ENCODE measurements around the gene HECTD1. TPM values are rescaled to one million over a fixed set of nuclear protein-coding genes. Genes with fewer than 3 reads are reported as not detected.
"Not testable (repeated sequence)": the region's sequence is repeated elsewhere in the genome, so short reads cannot be mapped to it uniquely, and the experiment has no call there.

The HECTD1 gene
- total and polyA plus RNA-seq, 2 experiments from 2014 or later: 49.4 to 180 TPM

DNA sequence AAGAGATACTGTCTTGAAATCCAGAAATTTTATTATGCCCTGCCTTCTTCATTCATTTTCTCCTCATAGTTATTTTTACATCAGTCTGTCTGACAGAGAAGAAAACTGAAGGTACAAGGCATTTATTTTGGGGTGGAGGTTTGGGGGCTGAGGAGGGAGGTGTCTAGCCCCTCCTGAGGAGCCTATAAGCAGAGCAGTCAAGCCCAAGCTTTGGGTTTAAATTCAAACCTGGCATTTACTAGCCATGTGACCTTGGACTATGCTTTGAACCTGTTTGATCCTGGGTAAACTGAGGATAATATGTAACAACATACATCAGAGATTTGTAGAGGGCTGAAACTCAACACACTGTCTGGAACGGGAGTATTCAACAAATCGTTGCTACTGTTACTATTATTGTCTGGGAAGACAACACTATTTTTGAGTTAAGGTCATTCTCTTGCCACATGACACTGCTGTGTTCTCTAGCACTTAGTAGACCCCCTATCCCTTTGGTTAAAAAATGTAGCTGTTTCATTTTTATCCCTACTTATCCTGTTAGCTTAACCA, 115.4 kb downstream of the HECTD1 start:
- no peaks in the 10 kb centered on the region for H3K36me3 ChIP-seq
- DNase-seq (ENCODE audit: low read depth in 1 of 2, low spot score in 1 of 2): no peak
- H3K27ac ChIP-seq: no peak overlapping the region
- H3K27me3 ChIP-seq: no peaks in the 10 kb centered on the region
- no peaks in the 10 kb centered on the region for H3K4me1 ChIP-seq (ENCODE audit: low read depth)
- no peaks in the 10 kb centered on the region for H3K9me3 ChIP-seq (ENCODE audit: low read depth)
- H3K4me3 ChIP-seq: no peak overlapping the region
- TF ChIP-seq, protein P1, sequence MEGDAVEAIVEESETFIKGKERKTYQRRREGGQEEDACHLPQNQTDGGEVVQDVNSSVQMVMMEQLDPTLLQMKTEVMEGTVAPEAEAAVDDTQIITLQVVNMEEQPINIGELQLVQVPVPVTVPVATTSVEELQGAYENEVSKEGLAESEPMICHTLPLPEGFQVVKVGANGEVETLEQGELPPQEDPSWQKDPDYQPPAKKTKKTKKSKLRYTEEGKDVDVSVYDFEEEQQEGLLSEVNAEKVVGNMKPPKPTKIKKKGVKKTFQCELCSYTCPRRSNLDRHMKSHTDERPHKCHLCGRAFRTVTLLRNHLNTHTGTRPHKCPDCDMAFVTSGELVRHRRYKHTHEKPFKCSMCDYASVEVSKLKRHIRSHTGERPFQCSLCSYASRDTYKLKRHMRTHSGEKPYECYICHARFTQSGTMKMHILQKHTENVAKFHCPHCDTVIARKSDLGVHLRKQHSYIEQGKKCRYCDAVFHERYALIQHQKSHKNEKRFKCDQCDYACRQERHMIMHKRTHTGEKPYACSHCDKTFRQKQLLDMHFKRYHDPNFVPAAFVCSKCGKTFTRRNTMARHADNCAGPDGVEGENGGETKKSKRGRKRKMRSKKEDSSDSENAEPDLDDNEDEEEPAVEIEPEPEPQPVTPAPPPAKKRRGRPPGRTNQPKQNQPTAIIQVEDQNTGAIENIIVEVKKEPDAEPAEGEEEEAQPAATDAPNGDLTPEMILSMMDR (IDR thresholded peaks at IDR 0.05; ENCODE audit: low read depth, low read length): no peak

DNA sequence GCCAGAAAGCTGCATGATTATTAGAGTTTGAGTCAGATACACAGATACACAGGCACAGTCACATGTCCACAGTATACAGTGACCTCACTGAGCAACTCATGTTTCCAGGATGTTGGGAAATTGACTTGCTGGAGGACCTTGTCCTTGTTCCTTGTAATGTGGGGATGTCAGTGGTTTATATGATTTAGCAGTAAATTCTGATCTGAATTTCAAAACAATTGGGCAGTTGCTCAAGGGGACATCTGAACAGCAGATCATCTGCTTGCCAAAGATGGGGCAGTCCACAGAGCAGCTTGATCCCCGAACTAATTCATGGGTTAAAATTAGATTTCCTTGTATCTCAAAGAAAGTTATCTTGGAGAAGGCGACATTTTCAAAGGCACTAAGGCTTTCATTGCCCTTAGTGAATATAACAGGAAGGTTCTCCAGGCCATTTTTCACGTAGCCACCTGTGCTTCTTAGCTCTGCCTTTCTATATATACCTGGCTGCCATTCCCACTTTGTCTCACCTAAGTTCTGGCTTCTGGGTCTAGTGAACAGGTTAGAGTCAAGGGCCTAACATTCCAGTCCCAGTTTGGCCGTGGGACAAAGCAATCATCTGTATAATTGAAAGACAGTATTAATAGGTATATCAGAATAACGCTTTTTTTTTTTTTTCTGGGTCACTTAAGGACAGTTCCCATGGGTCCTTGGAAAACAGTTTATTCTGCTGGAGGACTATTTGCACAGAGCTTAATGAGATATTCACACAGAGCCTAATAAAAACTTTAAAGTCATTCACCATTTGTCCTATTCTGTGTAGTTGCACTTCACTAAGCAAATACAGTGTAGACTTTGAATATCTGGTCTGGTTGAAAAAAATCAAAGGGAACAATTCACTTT, 116.5 kb downstream of the HECTD1 start:
- H3K27ac ChIP-seq: no peak overlapping the region

DNA sequence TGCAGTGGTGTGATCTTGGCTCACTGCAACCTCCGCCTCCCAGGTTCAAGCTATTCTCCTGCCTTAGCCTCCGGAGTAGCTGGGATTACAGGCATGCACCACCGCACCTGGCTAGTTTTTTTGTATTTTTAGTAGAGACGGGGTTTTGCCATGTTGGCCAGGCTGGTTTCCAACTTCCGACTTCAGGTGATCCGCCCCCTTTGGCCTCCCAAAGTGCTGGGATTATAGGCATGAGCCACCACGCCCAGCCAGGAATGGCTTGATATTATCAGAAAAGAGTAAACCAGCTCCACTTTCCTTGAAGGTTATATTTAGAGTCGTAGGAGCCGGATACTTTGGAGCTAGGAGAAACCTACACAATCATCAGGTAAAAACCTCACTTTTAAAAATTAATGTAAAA, 121.1 kb downstream of the HECTD1 start:
- H3K27ac ChIP-seq; H3K4me3 ChIP-seq; H3K4me1 ChIP-seq (ENCODE audit: low read depth); H3K36me3 ChIP-seq; DNase-seq (ENCODE audit: low read depth in 1 of 2, low spot score in 1 of 2); H3K9me3 ChIP-seq (ENCODE audit: low read depth); H3K27me3 ChIP-seq: not testable (repeated sequence)

More for the DNA sequence above, 116.5 kb downstream of the HECTD1 start:
- TF ChIP-seq, protein P1 (IDR thresholded peaks at IDR 0.05; ENCODE audit: low read depth, low read length): no peak
- no peaks in the 10 kb centered on the region for H3K4me1 ChIP-seq (ENCODE audit: low read depth)
- no peaks in the 10 kb centered on the region for H3K9me3 ChIP-seq (ENCODE audit: low read depth)
- no peak overlapping the region for H3K4me3 ChIP-seq
- no peaks in the 10 kb centered on the region for H3K36me3 ChIP-seq
- peak in 1 of 2 donors; percentile 92 for DNase-seq (ENCODE audit: low read depth in 1 of 2, low spot score in 1 of 2)
- H3K27me3 ChIP-seq: no peaks in the 10 kb centered on the region

DNA sequence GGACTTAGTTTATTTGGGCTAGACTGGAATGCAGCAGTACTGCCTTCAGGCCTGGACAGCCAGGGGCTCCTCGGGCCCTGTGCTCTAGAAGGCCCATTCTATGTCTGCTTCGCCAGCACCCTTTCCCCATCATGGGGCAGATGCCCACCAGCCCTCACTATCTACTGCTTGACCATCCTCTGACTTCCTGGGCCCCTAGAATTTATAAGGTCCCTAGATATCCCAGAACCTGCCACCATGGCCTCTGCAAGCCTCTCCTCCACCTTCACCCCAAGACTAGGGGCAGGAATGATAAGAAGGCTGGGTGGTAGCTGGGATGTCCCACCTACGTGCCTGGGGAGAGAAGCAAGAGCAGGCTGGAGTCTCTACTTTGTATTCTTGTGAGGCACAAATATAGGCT, 122.6 kb downstream of the HECTD1 start:
- Histone ChIP-seq H3K27ac (no peak overlapping the region), H3K9me3 (ENCODE audit: low read depth) (no peaks in the 10 kb centered on the region), H3K27me3 (no peaks in the 10 kb centered on the region), H3K4me1 (ENCODE audit: low read depth) (no peaks in the 10 kb centered on the region), H3K4me3 (no peak overlapping the region), H3K36me3 (no peaks in the 10 kb centered on the region)
- no peak for DNase-seq (ENCODE audit: low read depth in 1 of 2, low spot score in 1 of 2)
- TF ChIP-seq, protein P1 (IDR thresholded peaks at IDR 0.05; ENCODE audit: low read depth, low read length): no peak

DNA sequence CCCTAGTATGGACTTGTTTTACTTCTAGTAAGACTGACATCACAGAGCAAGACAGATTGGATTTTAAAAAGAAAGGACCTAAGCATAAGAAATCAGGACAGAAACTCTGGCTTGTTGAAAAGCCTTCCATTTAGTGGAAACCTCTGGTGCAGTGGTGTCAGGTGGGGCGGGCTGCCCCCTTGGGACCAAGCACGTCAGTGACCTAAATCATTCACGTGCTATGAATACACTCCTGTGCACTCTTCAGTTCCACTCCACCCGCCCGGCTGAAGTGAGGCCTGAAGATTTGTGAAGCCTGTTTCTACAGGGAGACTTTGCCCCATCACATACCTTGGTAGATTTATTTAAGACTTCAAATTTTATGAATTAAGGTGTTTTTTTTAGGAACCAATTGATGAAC, 123.2 kb downstream of the HECTD1 start:
- Histone ChIP-seq H3K9me3 (ENCODE audit: low read depth) (no peaks in the 10 kb centered on the region), H3K4me1 (ENCODE audit: low read depth) (no peaks in the 10 kb centered on the region), H3K27ac (peak overlapping the region; percentile 25), H3K4me3 (no peak overlapping the region), H3K27me3 (no peaks in the 10 kb centered on the region), H3K36me3 (no peaks in the 10 kb centered on the region)
- TF ChIP-seq, protein P1 (IDR thresholded peaks at IDR 0.05; ENCODE audit: low read depth, low read length): no peak
- peak in 1 of 2 donors; percentile 12 for DNase-seq (ENCODE audit: low read depth in 1 of 2, low spot score in 1 of 2)

DNA sequence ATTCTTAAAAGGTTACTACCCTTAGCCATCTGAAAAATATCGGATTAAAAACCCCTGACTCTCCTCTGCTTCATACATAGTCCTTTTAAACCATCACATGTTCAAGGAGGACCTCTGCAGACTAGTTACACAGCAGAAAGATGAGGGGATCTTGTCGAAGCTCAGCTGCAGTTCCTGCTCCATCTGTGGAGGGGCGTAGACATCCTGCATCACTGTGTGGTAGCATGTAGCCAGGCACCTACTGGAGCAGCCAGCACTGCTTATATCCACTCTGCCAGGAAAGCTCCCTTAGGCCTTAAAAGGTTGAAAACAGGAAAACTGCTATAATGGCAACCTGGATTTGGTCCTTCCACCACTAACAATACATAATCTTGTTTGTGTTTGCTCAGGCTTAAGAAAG, 123.8 kb downstream of the HECTD1 start:
- DNase-seq (ENCODE audit: low read depth in 1 of 2, low spot score in 1 of 2): no peak
- Histone ChIP-seq H3K4me1 (ENCODE audit: low read depth) (no peaks in the 10 kb centered on the region), H3K4me3 (no peak overlapping the region), H3K27me3 (no peaks in the 10 kb centered on the region), H3K9me3 (ENCODE audit: low read depth) (no peaks in the 10 kb centered on the region), H3K36me3 (no peaks in the 10 kb centered on the region), H3K27ac (no peak overlapping the region)
- TF ChIP-seq, protein P1 (IDR thresholded peaks at IDR 0.05; ENCODE audit: low read depth, low read length): no peak
